ENCODE results near the gene SNRPB2. TPM values are rescaled to one million over a fixed set of nuclear protein-coding genes. Genes with fewer than 3 reads are reported as not detected.

Gene SNRPB2
- total RNA-seq, 1 experiment from 2014 or later = 114 TPM

DNA sequence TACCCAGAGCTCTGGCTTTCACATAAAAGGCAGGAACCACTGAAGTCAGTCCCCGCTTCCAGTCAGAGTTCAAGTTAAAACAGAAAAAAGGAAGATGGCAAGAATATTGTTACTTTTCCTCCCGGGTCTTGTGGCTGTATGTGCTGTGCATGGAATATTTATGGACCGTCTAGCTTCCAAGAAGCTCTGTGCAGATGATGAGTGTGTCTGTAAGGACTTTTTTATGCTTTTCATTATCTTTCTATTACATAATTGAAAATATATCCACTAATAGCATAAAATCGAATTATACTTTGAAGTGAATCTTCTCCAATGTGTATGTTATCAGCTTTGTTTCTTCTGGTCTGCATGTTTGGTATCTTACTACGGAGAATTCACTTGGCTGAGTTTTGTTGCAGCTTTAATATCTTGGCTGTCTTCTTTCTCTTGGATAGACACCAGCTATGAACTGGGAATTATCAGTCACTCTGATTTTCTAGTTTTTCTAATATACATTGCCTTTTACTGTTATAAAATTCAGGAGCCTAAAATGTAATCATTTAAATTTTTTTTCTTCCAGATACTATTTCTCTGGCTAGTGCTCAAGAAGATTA is 18.6 kb downstream of the SNRPB2 start, which contains the start of gene OTOR:
OTOR (plus strand) TSS at position 51 of the 593 bp plus-strand sequence; CDS start at position 95, 44 bp downstream.
- Histone ChIP-seq H3K27ac (no peak within 1 kb of the TSS), H3K4me3 (no peak within 1 kb of the TSS), H3K27me3 (replicated peaks) (no peaks in the 10 kb centered on the region), H3K36me3 (no peaks in the 10 kb centered on the region), H3K4me1 (replicated peaks) (no peaks in the 10 kb centered on the region), H3K9me3 (replicated peaks) (no peaks in the 10 kb centered on the region)
- DNase-seq (ENCODE audit: low read depth in 1 of 2, low spot score in 2 of 2) = no peak

DNA sequence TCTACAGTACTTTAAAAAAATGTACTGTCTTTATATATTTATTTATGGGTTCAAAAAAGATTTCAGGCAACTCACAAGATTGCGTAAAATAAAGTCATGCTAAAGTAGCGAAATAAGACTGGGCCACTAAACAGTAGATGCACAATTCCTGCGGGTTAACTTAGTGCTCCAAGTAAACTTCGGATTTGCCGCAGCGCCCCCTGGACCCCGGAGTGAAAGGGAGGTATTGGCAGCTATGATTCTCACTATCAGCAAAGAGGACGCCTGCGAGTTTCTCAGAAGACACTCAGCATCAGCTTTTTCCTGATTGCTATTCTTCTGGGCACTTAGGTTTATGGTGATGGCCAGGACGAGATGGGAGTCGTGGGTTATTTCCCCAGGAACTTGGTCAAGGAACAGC is 19.7 kb downstream of the SNRPB2 start:
- Histone ChIP-seq H3K36me3 (no peaks in the 10 kb centered on the region), H3K4me3 (no peak overlapping the region), H3K4me1 (replicated peaks) (no peaks in the 10 kb centered on the region), H3K27me3 (replicated peaks) (no peaks in the 10 kb centered on the region), H3K9me3 (replicated peaks) (no peaks in the 10 kb centered on the region), H3K27ac (no peak overlapping the region)
- no peak for DNase-seq (ENCODE audit: low read depth in 1 of 2, low spot score in 2 of 2)

DNA sequence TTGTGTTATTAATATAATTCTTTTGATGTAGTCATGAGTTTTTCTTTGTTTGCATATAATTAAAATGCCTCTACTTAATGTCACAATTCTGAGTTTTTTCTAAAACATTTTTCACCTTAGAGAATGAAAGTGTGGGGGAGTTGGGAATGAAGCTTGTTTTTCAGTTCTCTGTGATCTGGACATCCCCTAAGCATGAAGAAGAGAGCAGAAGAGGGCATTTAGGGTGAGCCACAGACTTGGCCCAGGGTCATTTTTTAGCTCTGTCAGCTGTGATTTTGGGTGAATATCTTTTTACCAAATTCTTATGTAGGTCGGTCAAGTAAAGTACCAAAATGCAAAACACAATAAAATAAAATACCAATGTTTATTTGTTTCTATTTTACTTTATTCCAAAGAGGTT is 22.3 kb downstream of the SNRPB2 start:
- Histone ChIP-seq H3K27ac (no peak overlapping the region), H3K4me3 (no peak overlapping the region), H3K36me3 (no peaks in the 10 kb centered on the region), H3K27me3 (replicated peaks) (no peaks in the 10 kb centered on the region), H3K4me1 (replicated peaks) (no peaks in the 10 kb centered on the region), H3K9me3 (replicated peaks) (no peaks in the 10 kb centered on the region)
- no peak for DNase-seq (ENCODE audit: low read depth in 1 of 2, low spot score in 2 of 2)

DNA sequence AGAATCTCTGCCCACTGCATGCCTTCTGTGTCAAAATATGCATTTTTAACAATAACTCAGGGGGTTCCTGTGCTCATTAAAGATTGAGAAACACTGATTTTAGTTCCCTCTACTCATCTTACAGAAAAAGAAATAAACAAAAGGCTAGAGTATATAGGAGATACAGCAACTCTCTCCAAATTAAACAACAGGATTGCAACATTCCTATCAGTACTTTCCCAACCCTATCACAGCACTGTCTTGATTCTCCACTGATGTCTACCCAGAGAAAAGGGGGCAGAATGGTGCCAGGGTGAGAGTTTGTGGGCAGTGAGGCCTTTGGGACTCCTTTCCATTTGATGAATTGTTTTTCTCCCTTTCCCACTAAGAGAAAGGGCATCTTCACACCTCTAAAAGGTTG is 23.1 kb downstream of the SNRPB2 start:
- no peak for DNase-seq (ENCODE audit: low read depth in 1 of 2, low spot score in 2 of 2)
- no peaks in the 10 kb centered on the region for H3K36me3 ChIP-seq
- no peak overlapping the region for H3K27ac ChIP-seq

DNA sequence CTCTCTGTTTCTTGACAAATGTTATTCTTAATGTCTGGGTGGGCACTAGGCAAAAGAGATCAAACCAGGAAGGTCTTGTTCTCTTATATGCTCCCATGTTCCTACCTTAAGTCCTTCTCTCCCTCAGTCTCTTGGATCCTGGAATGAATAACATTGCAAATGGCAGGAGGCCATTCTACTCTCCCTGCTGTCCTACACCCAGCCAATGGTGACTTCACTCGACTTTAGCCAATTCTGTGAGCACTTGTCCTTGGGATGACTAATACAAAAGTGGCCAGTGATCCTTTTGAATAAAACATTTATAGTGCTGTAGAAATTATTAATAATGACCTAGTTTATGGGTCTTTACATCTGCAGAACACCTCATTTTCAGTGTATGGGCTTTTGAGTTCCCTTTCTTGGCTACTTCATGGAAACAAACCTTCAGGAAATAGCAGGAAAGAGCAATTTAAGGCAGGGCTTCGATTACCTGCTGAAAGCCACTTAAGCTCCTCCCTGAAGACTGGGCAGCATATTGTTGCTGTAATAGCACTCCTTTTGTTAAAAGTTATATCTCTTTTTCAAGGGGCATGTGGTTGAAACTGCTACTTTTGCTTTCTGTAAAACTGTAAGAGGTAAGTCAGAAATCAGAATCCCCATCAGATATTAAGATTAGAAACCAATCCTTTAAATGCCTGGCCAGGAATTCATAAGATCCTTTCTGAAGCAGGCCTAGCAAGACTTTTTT is 28.8 kb downstream of the SNRPB2 start:
- Histone ChIP-seq H3K36me3 (no peaks in the 10 kb centered on the region), H3K4me3 (no peak overlapping the region), H3K27ac (no peak overlapping the region), H3K27me3 (replicated peaks) (no peaks in the 10 kb centered on the region), H3K9me3 (replicated peaks) (no peaks in the 10 kb centered on the region), H3K4me1 (replicated peaks) (no peaks in the 10 kb centered on the region)
- no peak for DNase-seq (ENCODE audit: low read depth in 1 of 2, low spot score in 2 of 2)

More for the DNA sequence above, 23.1 kb downstream of the SNRPB2 start:
- Histone ChIP-seq H3K9me3 (replicated peaks) (no peaks in the 10 kb centered on the region), H3K4me1 (replicated peaks) (no peaks in the 10 kb centered on the region), H3K27me3 (replicated peaks) (no peaks in the 10 kb centered on the region), H3K4me3 (no peak overlapping the region)

DNA sequence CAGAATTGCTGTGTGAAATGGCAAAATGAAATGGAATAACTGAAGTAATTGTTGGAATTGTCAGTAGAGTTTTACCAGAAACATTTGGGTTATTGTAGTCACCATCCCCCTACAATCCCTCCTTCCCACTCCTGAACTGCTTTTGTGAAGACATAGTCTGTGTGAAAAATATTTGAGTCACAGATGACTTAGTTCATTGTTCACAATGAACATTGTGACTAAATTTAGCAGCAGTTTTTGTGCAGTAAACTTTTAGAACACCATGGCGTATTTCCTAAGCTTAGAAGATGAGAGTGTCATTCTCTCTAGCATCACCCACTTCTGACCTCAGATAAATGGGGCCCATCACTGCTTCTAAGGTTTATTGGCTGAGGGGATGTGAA is 29.3 kb downstream of the SNRPB2 start:
- Histone ChIP-seq H3K27me3 (replicated peaks) (no peaks in the 10 kb centered on the region), H3K4me3 (no peak overlapping the region)
- no peak for DNase-seq (ENCODE audit: low read depth in 1 of 2, low spot score in 2 of 2)

DNA sequence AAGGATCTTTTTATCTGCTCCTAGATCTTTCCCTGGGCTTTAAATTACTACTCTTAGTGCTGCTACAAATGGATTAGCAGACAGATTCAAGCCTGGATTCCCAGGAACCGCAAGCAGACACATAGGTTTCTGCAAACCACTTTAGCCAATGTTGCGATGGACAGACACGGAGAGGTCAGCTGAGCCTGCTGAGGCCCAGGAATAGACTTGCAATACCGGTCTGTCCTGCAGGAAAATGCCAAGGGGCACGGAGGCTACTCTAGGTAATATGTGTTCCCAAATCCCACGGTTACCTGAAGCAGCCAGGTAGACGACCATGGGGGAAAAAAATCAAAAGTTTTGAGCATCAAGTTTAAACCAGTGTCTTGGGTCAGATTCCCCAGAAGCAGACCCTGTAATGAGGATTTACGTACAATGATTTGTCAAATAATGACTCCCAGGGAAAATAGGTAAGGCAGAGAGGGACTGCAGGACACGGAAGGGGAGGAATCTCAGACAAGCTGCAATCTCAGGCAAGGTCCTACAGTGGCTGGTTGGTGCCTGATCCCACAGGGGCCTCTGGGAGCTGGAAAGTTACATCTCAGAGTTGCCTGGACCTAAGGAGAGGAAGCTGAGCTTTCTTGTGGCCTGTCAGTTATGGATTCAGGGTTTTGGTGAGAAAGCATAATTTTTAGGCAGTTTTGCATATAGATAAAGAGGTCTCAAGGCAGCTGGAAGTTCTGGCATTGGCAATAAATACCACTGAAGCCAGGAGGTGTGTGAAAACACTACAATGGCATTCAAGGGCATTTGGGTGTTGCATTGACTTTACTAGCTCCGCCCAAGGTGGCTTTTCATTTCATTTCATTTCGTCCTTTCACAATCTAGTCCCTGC is 30.8 kb downstream of the SNRPB2 start:
- no peak overlapping the region for H3K4me3 ChIP-seq
- no peaks in the 10 kb centered on the region for H3K36me3 ChIP-seq
- no peaks in the 10 kb centered on the region for H3K27me3 ChIP-seq (replicated peaks)
- no peak overlapping the region for H3K27ac ChIP-seq
- no peaks in the 10 kb centered on the region for H3K4me1 ChIP-seq (replicated peaks)
- no peak for DNase-seq (ENCODE audit: low read depth in 1 of 2, low spot score in 2 of 2)
- H3K9me3 ChIP-seq (replicated peaks) = no peaks in the 10 kb centered on the region

More for the DNA sequence above, 29.3 kb downstream of the SNRPB2 start:
- no peaks in the 10 kb centered on the region for H3K36me3 ChIP-seq
- H3K4me1 ChIP-seq (replicated peaks) = no peaks in the 10 kb centered on the region
- no peaks in the 10 kb centered on the region for H3K9me3 ChIP-seq (replicated peaks)
- no peak overlapping the region for H3K27ac ChIP-seq

DNA sequence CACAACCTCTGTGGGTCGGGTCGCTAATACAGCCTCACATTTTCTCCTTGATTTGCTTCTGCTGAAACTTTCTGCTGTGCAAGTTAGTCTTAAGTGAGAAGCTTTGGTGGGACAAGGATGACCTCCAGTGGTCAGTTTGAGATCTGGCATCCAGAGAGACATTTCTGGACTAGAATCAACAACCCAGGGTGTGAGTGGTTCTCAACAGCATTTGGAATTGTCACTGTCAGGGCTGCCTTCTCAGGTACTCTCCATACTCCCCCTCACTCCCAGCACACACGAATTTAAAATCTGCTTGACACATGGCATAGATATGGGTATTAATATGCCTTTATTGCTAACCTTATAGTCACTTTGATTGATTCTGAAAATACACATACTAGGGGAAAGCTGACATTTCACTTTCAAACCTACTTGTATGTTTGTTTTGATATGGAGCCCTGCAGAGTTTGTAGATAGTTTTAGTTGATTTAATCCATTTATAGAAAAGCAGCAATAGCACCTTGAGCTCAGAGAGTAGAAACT is 31.5 kb downstream of the SNRPB2 start:
- peak in 1 of 2 experiments; percentile 28 for DNase-seq (ENCODE audit: low read depth in 1 of 2, low spot score in 2 of 2)
- H3K27ac ChIP-seq = no peak overlapping the region
- H3K4me1 ChIP-seq (replicated peaks) = no peaks in the 10 kb centered on the region
- H3K9me3 ChIP-seq (replicated peaks) = no peaks in the 10 kb centered on the region
- no peaks in the 10 kb centered on the region for H3K27me3 ChIP-seq (replicated peaks)
- H3K4me3 ChIP-seq = no peak overlapping the region
- H3K36me3 ChIP-seq = no peaks in the 10 kb centered on the region

DNA sequence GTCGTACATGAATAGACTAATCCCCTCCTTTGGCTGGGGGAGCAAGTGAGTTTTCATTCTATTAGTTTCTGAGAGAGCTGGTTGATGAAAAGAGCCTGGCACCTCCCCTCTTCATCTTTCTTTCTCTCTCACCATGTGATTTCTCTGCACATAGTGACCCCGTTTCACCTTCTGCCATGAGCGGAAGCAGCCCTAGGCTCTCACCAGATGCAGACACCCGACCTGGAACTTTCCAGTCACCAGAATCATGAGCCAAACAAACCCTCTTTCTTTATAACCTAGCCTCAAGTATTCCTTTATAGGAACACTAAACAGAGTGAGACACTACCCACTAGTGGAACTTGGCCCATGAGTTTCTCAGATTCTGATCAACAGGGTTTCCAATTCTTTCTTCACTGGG is 34.7 kb downstream of the SNRPB2 start:
- H3K9me3 ChIP-seq (replicated peaks) = no peaks in the 10 kb centered on the region
- no peak overlapping the region for H3K4me3 ChIP-seq
- no peaks in the 10 kb centered on the region for H3K4me1 ChIP-seq (replicated peaks)
- no peaks in the 10 kb centered on the region for H3K27me3 ChIP-seq (replicated peaks)
- DNase-seq (ENCODE audit: low read depth in 1 of 2, low spot score in 2 of 2) = no peak
- H3K27ac ChIP-seq = no peak overlapping the region
- no peaks in the 10 kb centered on the region for H3K36me3 ChIP-seq

DNA sequence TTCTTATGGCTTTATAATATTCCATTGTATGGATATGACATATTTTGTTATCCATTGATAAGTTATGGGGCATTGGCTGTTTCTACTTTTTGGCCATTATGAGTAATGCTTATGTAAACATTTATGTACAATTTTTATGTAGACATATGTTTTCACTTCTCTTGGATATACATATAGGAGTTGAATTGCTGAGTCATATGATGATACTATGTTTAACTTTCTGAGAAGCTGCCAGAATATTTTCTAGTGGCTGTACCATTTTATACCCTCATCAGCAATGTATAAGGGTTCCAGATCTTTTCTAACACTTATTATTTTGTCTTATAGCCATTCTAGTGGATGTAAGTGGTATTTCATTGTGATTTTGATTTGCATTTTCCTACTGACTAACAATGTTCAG is 41.4 kb downstream of the SNRPB2 start:
- Histone ChIP-seq H3K4me3 (no peak overlapping the region), H3K4me1 (replicated peaks) (no peaks in the 10 kb centered on the region), H3K27ac (no peak overlapping the region), H3K9me3 (replicated peaks) (no peaks in the 10 kb centered on the region), H3K27me3 (replicated peaks) (no peaks in the 10 kb centered on the region), H3K36me3 (no peaks in the 10 kb centered on the region)
- DNase-seq (ENCODE audit: low read depth in 1 of 2, low spot score in 2 of 2) = no peak

DNA sequence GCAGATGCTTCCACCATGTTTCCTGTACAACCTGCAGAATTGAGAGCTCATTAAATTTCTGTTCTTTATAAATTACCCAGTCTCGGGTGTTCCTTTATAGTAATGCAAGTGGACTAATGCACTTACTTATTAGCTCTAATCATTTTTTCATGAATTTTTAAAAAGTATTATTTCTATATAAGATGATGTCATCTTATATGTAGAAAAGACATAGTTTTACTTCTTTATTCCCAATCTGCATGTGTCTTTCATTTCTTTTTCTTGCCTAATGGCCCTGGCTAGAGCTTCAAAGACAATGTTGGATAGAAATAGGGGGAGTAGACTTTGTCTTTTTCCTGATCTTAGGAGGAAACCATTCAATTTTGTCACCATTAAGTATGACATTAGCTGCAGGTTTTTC is 46.1 kb downstream of the SNRPB2 start:
- Histone ChIP-seq H3K4me1 (replicated peaks) (no peaks in the 10 kb centered on the region), H3K4me3 (no peak overlapping the region), H3K36me3 (no peaks in the 10 kb centered on the region), H3K27me3 (replicated peaks) (no peaks in the 10 kb centered on the region), H3K9me3 (replicated peaks) (no peaks in the 10 kb centered on the region), H3K27ac (no peak overlapping the region)
- no peak for DNase-seq (ENCODE audit: low read depth in 1 of 2, low spot score in 2 of 2)

DNA sequence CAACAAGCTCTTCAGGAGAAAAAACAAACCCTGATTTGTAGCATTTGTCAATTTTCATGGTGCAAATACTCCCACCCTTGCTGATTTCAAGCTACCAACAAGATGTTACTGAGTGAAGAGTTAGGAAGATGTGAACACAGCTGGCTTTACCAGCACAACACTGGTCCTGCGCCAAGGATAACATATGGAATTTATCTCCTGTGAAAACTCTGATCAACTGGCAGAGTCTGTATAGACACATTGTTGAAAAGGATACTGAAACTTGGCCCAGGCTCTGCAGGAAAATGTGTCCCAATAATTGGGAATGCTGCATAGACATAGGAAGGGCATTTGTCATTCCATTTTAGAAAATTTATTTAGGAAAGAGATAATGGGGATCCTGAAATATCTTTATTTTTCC is 47.3 kb downstream of the SNRPB2 start:
- Histone ChIP-seq H3K9me3 (replicated peaks) (no peaks in the 10 kb centered on the region), H3K36me3 (no peaks in the 10 kb centered on the region), H3K4me3 (no peak overlapping the region), H3K27me3 (replicated peaks) (no peaks in the 10 kb centered on the region), H3K27ac (no peak overlapping the region), H3K4me1 (replicated peaks) (no peaks in the 10 kb centered on the region)
- no peak for DNase-seq (ENCODE audit: low read depth in 1 of 2, low spot score in 2 of 2)

DNA sequence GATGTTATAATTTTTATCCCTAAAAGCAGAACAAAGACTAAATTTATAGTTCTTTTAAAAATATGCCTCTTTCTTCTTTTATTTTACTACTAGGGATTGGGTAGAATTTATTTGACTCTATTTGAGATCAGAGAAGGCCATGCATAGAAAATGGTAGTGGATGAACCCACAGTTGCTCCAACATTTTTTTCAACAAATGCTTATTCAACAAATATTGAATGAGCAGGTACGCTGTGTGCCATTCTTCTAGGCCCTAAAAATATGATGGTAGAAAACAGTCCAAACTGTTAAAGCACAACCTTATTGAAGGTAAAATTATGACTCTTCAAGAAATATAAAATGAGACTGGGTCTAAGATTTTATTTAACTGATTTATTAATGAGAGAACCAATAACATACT is 48.3 kb downstream of the SNRPB2 start:
- Histone ChIP-seq H3K27me3 (replicated peaks) (no peaks in the 10 kb centered on the region), H3K27ac (no peak overlapping the region), H3K4me1 (replicated peaks) (no peaks in the 10 kb centered on the region)

DNA sequence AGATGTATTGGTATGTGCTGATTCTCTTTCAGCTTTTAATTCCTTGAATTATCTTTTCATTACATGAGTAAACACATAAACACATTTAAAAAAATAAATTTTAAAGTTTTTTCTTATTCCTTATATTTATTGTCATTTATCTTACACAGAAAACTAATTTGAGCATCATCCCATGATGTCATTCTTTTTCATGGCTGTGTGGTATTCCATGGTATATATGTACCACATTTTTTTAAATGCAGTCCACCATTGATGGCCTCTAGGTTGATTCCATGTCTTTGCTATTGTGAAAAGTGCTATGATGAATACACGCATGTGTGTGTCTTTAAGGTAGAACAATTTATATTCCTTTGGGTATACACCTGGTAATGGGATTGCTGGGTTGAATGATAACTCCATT is 51.7 kb downstream of the SNRPB2 start:
- no peaks in the 10 kb centered on the region for H3K27me3 ChIP-seq (replicated peaks)
- H3K36me3 ChIP-seq = no peaks in the 10 kb centered on the region
- H3K27ac ChIP-seq = no peak overlapping the region
- H3K4me3 ChIP-seq = no peak overlapping the region
- no peaks in the 10 kb centered on the region for H3K4me1 ChIP-seq (replicated peaks)
- no peak for DNase-seq (ENCODE audit: low read depth in 1 of 2, low spot score in 2 of 2)
- no peaks in the 10 kb centered on the region for H3K9me3 ChIP-seq (replicated peaks)

More for the DNA sequence above, 48.3 kb downstream of the SNRPB2 start:
- DNase-seq (ENCODE audit: low read depth in 1 of 2, low spot score in 2 of 2) = no peak
- H3K9me3 ChIP-seq (replicated peaks) = no peaks in the 10 kb centered on the region
- no peaks in the 10 kb centered on the region for H3K36me3 ChIP-seq
- H3K4me3 ChIP-seq = no peak overlapping the region

All from SJSA1 (cell line).